Lower leg skin (tissue), 3 donors: ENCODE results near the gene UVSSA.

Experiments used
- CTCF ChIP-seq, 3 donors: fragments of 450-650 bp; IDR thresholded peaks; one replicate each; pipeline ENCODE4 v1.5.1; 2016; ENCODE audit warnings: antibody characterized with exemption in 3 of 3, mild to moderate bottlenecking in 3 of 3, moderate library complexity in 2 of 3
- POLR2A ChIP-seq, 2 donors: fragments of 450-650 bp; IDR thresholded peaks; one replicate each; pipeline ENCODE4 v1.6.1; 2016 to 2017; ENCODE audit warnings: antibody characterized with exemption in 2 of 2, mild to moderate bottlenecking in 1 of 2, moderate library complexity in 1 of 2

- TF ChIP-seq CTCF (IDR thresholded peaks at IDR 0.05) (no peak), POLR2A (IDR thresholded peaks at IDR 0.05) (no peak)
Measured at GRCh38 chr4:1406394-1406980, 59.5 kb downstream of the UVSSA start, which contains the start of gene NKX1-1.
